Activated B cell treated with CpG ODN at 0.5 μM for 24 hours (primary cell): ENCODE measurements around the gene SLC35A2. TPM values are rescaled to one million over a fixed set of nuclear protein-coding genes. Genes with fewer than 3 reads are reported as not detected.
"Not testable (repeated sequence)": the region's sequence is repeated elsewhere in the genome, so short reads cannot be mapped to it uniquely, and the experiment has no call there.

ENCODE experiments used
- ATAC-seq: fragments of 200-7000 bp; cut with Tn5 transposase; one replicate; pipeline ENCODE4 v1.10.0; 2021; ENCODE audit warnings: low read depth, mild to moderate bottlenecking, moderate library complexity
- CTCF ChIA-PET: fragments of 350-600 bp; sonication (Branson Sonifier 250); formaldehyde crosslinking; loops from one replicate; lab custom pipeline; 2021; ENCODE audit warnings: antibody characterized with exemption; lab: Charles Lee
- POLR2A ChIA-PET: fragments of 350-600 bp; sonication (Branson Sonifier 250); formaldehyde crosslinking; loops from one replicate; lab custom pipeline; 2021; ENCODE audit warnings: antibody characterized with exemption; lab: Charles Lee
- DNase-seq: peaks from one replicate; pipeline ENCODE4 v3.0.0; 2022
- H3K27ac Mint-ChIP-seq: one replicate; pipeline ENCODE4 v1.8.0; 2020; ENCODE audit warnings: mixed read lengths
- H3K27me3 Mint-ChIP-seq: one replicate; pipeline ENCODE4 v1.8.0; 2021; ENCODE audit warnings: mixed read lengths
- H3K36me3 Mint-ChIP-seq: one replicate; pipeline ENCODE4 v1.8.0; 2021; ENCODE audit warnings: low read depth, mixed read lengths
- H3K4me1 Mint-ChIP-seq: one replicate; pipeline ENCODE4 v1.8.0; 2021; ENCODE audit warnings: mixed read lengths
- H3K4me3 Mint-ChIP-seq: one replicate; pipeline ENCODE4 v1.8.0; 2020; ENCODE audit warnings: mild to moderate bottlenecking, mixed read lengths
- H3K9me3 Mint-ChIP-seq: one replicate; pipeline ENCODE4 v1.8.0; 2020; ENCODE audit warnings: mixed read lengths
- intact Hi-C: fragments of 100-400 bp; cut with micrococcal nuclease; formaldehyde crosslinking; loops from one replicate; pipeline ENCODE4 v1.15.1; 2024
- total RNA-seq: library from RNA; stranded (reverse); gene quantifications from 2 replicates; pipeline ENCODE4 v1.2.3, GENCODE V29; 2022
- TF ChIP-seq, protein P1 (sequence below): fragments of 200-600 bp; IDR thresholded peaks from one replicate; pipeline ENCODE4 v1.8.0; 2022; ENCODE audit warnings: antibody characterized with exemption, mild to moderate bottlenecking

SLC35A2 gene
- total RNA-seq, 1 donor from 2014 or later, result 17.3 TPM

DNA sequence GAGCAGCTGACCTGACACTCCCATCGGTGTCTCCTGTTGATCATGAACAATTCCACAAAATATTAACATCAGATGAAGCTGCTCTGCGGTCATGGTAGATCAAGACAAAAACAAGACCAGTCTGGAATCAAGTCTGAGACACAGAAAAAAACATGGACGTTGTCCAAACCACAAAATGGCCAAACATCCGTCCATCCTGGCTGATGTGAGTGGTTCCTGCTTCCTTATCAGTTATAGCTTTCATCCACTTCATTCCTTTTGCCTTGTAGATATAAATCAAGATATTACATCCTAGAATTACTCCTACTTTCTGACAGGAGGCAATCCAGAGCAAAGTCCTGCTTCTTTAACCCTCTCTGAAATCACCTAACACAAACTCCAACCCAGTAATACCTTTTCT is 47.2 kb downstream of the SLC35A2 start:
- Mint-ChIP-seq H3K9me3 (no peaks in the 10 kb centered on the region), H3K4me3 (no peak overlapping the region), H3K36me3 (no peaks in the 10 kb centered on the region), H3K27ac (no peak overlapping the region), H3K4me1 (no peaks in the 10 kb centered on the region), H3K27me3 (peaks cover 4% of the 10 kb centered on the region)
- TF ChIP-seq, protein P1, sequence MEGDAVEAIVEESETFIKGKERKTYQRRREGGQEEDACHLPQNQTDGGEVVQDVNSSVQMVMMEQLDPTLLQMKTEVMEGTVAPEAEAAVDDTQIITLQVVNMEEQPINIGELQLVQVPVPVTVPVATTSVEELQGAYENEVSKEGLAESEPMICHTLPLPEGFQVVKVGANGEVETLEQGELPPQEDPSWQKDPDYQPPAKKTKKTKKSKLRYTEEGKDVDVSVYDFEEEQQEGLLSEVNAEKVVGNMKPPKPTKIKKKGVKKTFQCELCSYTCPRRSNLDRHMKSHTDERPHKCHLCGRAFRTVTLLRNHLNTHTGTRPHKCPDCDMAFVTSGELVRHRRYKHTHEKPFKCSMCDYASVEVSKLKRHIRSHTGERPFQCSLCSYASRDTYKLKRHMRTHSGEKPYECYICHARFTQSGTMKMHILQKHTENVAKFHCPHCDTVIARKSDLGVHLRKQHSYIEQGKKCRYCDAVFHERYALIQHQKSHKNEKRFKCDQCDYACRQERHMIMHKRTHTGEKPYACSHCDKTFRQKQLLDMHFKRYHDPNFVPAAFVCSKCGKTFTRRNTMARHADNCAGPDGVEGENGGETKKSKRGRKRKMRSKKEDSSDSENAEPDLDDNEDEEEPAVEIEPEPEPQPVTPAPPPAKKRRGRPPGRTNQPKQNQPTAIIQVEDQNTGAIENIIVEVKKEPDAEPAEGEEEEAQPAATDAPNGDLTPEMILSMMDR, result no peak
- ChIA-PET CTCF (no interaction called here), POLR2A (no interaction called here)
- ATAC-seq, result no peak
- DNase-seq, result no peak
- intact Hi-C loops, result no loop called here

DNA sequence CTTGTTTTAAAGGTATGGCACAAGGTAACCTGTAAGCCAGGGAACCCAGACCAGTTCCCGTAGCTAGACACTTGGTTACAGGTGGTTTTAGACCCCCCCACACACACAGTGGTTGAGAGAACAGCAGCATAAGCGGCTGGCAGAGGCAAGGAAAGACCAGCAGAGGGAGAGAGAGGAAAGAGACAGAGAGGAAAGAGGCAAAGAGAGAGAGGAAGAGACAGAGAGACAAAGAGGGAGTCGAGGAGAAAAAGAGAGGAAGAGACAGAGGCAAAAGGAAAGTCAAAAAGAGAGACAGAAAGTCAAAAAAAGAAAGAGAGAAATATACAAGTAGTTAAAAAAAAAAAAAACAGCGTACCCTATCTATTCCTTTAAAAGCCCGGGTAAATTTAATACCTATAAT is 56.5 kb downstream of the SLC35A2 start:
- ATAC-seq, result no peak
- Mint-ChIP-seq H3K27me3 (no peaks in the 10 kb centered on the region), H3K4me1 (peaks cover 5% of the 10 kb centered on the region), H3K4me3 (no peak overlapping the region), H3K36me3 (no peaks in the 10 kb centered on the region), H3K27ac (no peak overlapping the region), H3K9me3 (no peaks in the 10 kb centered on the region)
- DNase-seq, result no peak
- TF ChIP-seq, protein P1, result no peak
- CTCF ChIA-PET, result no interaction called here
- POLR2A ChIA-PET, result no interaction called here
- intact Hi-C loops, result loop anchor here (1.0 kb wide), 1 partner anchor 90 kb away; no protein-coding TSS in a partner anchor

DNA sequence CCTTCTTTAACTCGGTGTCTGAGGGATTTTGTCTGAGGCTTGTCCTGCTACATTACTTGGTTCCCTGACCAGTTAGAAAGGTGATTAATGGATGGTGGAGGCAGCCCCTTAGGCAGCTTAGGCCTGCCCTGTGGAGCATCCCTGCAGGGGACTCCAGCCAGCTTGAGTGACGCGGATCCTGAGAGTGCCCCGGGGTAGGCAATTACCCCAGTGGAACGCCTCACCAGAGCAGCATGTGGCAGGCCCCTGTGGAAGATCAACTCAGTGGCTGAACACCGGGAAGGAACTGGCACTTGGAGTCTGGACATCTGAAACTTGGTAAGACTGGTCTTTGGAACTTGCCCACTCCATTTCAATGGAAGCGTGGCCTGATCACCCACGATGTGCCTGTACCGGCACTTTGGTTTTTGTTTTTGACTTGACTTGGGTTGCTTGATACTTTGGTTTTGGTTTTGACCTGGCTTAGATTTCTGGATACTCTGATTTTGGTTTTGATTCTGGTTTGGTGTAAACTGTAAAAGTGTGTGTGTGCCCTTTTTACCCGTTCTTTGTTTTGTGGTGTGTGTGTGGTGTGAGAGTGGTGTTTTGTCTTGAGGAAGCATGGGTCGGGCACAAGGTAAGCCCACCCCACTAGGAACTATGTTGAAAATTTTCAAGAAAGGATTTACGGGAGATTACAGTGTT is 57.2 kb downstream of the SLC35A2 start:
- H3K27me3 Mint-ChIP-seq, H3K9me3 Mint-ChIP-seq, intact Hi-C loops, ATAC-seq, POLR2A ChIA-PET, DNase-seq, H3K36me3 Mint-ChIP-seq, CTCF ChIA-PET, H3K4me3 Mint-ChIP-seq, H3K4me1 Mint-ChIP-seq, H3K27ac Mint-ChIP-seq: not testable (repeated sequence)

DNA sequence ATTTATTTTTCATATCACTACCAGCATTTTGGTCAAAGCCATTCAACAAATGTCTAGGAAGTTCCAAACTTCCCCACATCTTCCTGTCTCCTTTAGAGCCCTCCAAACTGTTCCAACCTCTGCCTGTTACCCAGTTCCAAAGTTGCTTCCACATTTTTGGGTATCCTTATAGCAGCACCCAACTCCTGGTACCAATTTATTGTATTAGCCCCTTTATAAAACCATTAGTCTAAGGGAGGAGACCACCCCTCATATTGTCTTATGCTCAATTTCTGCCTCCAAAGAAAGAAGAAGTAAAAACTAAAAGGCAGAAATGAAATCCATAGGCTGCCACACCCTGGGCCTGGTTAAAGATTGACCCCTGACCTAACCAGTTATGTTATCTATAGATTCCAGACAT is 58.0 kb downstream of the SLC35A2 start:
- H3K4me1 Mint-ChIP-seq, DNase-seq, H3K36me3 Mint-ChIP-seq, CTCF ChIA-PET, POLR2A ChIA-PET, H3K4me3 Mint-ChIP-seq, H3K27ac Mint-ChIP-seq, ATAC-seq, H3K27me3 Mint-ChIP-seq, intact Hi-C loops, H3K9me3 Mint-ChIP-seq: not testable (repeated sequence)

Other genes with a start within 250 kb of the SLC35A2 start
- 101 and 102 TPM in 2 replicates for gene WAS, start 227.8 kb downstream of the SLC35A2 start, total RNA-seq
- 9.1 and 10.8 TPM in 2 replicates for gene SUV39H1, start 214.9 kb downstream of the SLC35A2 start, total RNA-seq
- gene GLOD5, start 149.9 kb downstream of the SLC35A2 start, total RNA-seq, result not detected in 2 replicates
- not detected in 2 replicates for gene GATA1, start 125.1 kb downstream of the SLC35A2 start, total RNA-seq
- gene HDAC6, start 109.6 kb downstream of the SLC35A2 start, total RNA-seq, result 139 and 144 TPM in 2 replicates
- not detected in 2 replicates for gene ERAS, start 85.1 kb downstream of the SLC35A2 start, total RNA-seq
- not detected in 2 replicates for gene PCSK1N, start 76.0 kb downstream of the SLC35A2 start, total RNA-seq
- gene TIMM17B, start 13.9 kb downstream of the SLC35A2 start, total RNA-seq, result 47.8 and 52.6 TPM in 2 replicates
- gene PQBP1, start 13.7 kb downstream of the SLC35A2 start, total RNA-seq, result 81.6 and 91.5 TPM in 2 replicates
- gene PIM2, start 7.4 kb upstream of the SLC35A2 start, total RNA-seq, result 321 and 351 TPM in 2 replicates
- 76.0 and 78.1 TPM in 2 replicates for gene OTUD5, start 46.0 kb upstream of the SLC35A2 start, total RNA-seq
- gene KCND1, start 60.2 kb upstream of the SLC35A2 start, total RNA-seq, result 0.66 and 1.8 TPM in 2 replicates
- 97.3 and 117 TPM in 2 replicates for gene GRIPAP1, start 90.6 kb upstream of the SLC35A2 start, total RNA-seq
- gene TFE3, start 131.7 kb upstream of the SLC35A2 start, total RNA-seq, result 31.1 and 33.3 TPM in 2 replicates
- gene CCDC120, start 147.4 kb upstream of the SLC35A2 start, total RNA-seq, result 7.9 and 8.9 TPM in 2 replicates
- gene PRAF2, start 162.4 kb upstream of the SLC35A2 start, total RNA-seq, result 10.6 and 11.6 TPM in 2 replicates
- 48.8 and 55.8 TPM in 2 replicates for gene WDR45, start 168.2 kb upstream of the SLC35A2 start, total RNA-seq
- gene GPKOW, start 212.1 kb upstream of the SLC35A2 start, total RNA-seq, result 18.7 and 19.6 TPM in 2 replicates